HepG2 (cell line): ENCODE results near the gene TBKBP1. TPM values are rescaled to one million over a fixed set of nuclear protein-coding genes. Genes with fewer than 3 reads are reported as not detected.

ENCODE experiments used
- ATAC-seq: fragments of 200-7000 bp; cut with Tn5 transposase; 3 replicates; pipeline ENCODE4 v1.9.1; 2020; ENCODE audit warnings: mild to moderate bottlenecking, moderate library complexity
- BruUV-seq: library from RNA; stranded (reverse); fragments of 400-500 nt; replicated peaks from 2 replicates; lab custom pipeline; 2021; lab: Mats Ljungman, UMichigan
- CTCF ChIA-PET: fragments of 300-600 bp; formaldehyde crosslinking; extraction: SDS; loops from one replicate; lab custom pipeline; 2021; ENCODE audit warnings: low total read pairs, inconsistent platforms, low intra/inter-chr PET ratio; lab: Yijun Ruan, JAX
- POLR2A ChIA-PET: fragments of 350-600 bp; sonication (Branson Sonifier 250); formaldehyde crosslinking; loops from one replicate; lab custom pipeline; 2020; ENCODE audit warnings: antibody characterized with exemption, inconsistent platforms; lab: Yijun Ruan, JAX
- DNase-seq: peaks from one replicate; pipeline ENCODE4 v3.0.0-alpha.2; 2015; ENCODE audit warnings: low spot score
- FAIRE-seq: peaks from 3 replicates; lab custom pipeline; 2011; peaks lifted over from hg19 to GRCh38; lab: Jason Lieb, UNC
- H2AFZ ChIP-seq: one replicate; pipeline ENCODE4 v1.6.1; 2011; ENCODE audit warnings: low read length, inconsistent platforms
- H3K27ac ChIP-seq: fragments of 300-600 bp; 3 replicates; pipeline ENCODE4 v1.8.0; 2011; ENCODE audit warnings: mixed run types, mild to moderate bottlenecking, mixed read lengths, low read length, inconsistent platforms; ENCODE audit not compliant: insufficient read depth; ENCODE audit errors: extremely low read length
- H3K27me3 ChIP-seq, 2 experiments: fragments of 200-600 bp in 1 of 2; 2 replicates in 1 of 2; 3 replicates in 1 of 2; pipeline versions ENCODE4 v1.6.0 to v1.8.0; 2011; ENCODE audit warnings: low read length in 2 of 2, mild to moderate bottlenecking in 2 of 2, moderate library complexity in 2 of 2, inconsistent platforms in 1 of 2; ENCODE audit not compliant: insufficient read depth in 2 of 2, control insufficient read depth in 1 of 2
- H3K36me3 ChIP-seq, 2 experiments: fragments of 200-600 bp in 1 of 2; replicated peaks in 1 of 2; 2 replicates in 1 of 2; 3 replicates in 1 of 2; pipeline versions ENCODE4 v1.5.1 to v1.8.0; 2011; ENCODE audit warnings: low read length in 2 of 2, inconsistent platforms in 1 of 2; ENCODE audit not compliant: insufficient read depth in 2 of 2, control insufficient read depth in 1 of 2
- H3K4me1 ChIP-seq: 2 replicates; pipeline ENCODE4 v1.5.1; 2012; ENCODE audit warnings: low read length, inconsistent platforms; ENCODE audit not compliant: insufficient read depth
- H3K4me2 ChIP-seq: 2 replicates; pipeline ENCODE4 v1.6.0; 2011; ENCODE audit warnings: low read depth, low read length, inconsistent platforms
- H3K4me3 ChIP-seq, 3 experiments: fragments of 200-600 bp in 1 of 3; sonication (generic), shearing (Covaris generic) in 1 of 3; replicated peaks in 1 of 3; 2 replicates each; pipeline ENCODE4 v1.5.1; 2011 to 2016; ENCODE audit warnings: low read length in 3 of 3, inconsistent platforms in 2 of 3, low read depth in 2 of 3, mild to moderate bottlenecking in 2 of 3, control low read depth in 1 of 3, mixed read lengths in 1 of 3; ENCODE audit not compliant: insufficient read depth in 1 of 3
- H3K79me2 ChIP-seq: one replicate; pipeline ENCODE4 v1.6.1; 2011; ENCODE audit warnings: low read length, inconsistent platforms; ENCODE audit not compliant: insufficient read depth
- H3K9ac ChIP-seq: 2 replicates; pipeline ENCODE4 v1.6.0; 2011; ENCODE audit warnings: mild to moderate bottlenecking, low read depth, low read length, inconsistent platforms; ENCODE audit not compliant: insufficient read depth
- H3K9me3 ChIP-seq: 2 replicates; pipeline ENCODE4 v1.5.1; 2012; ENCODE audit warnings: mild to moderate bottlenecking, low read length
- H4K20me1 ChIP-seq: 2 replicates; pipeline ENCODE4 v1.6.0; 2011; ENCODE audit warnings: inconsistent platforms, mild to moderate bottlenecking, low read length, moderate library complexity; ENCODE audit not compliant: insufficient read depth
- CCAR2 ChIP-seq: fragments of 200-400 bp; formaldehyde crosslinking; optimal IDR thresholded peaks from 2 replicates; pipeline ENCODE3; 2018; ENCODE audit warnings: low read depth, mild to moderate bottlenecking, low read length, moderate library complexity
- CCDC6 ChIP-seq: sonication (generic); formaldehyde crosslinking; IDR thresholded peaks from 2 replicates; pipeline ENCODE4 v1.8.1; 2022; ENCODE audit warnings: mild to moderate bottlenecking, missing genetic modification reagents, moderate library complexity
- MAZ ChIP-seq, 2 experiments: sonication (generic) in 1 of 2; formaldehyde crosslinking in 1 of 2; IDR thresholded peaks; 2 replicates each; pipeline versions ENCODE4 v1.5.0 to v1.6.1; 2012 to 2020; ENCODE audit warnings: low read depth in 2 of 2, mild to moderate bottlenecking in 2 of 2, borderline replicate concordance in 1 of 2, improper control_type of control experiment in 1 of 2, low read length in 1 of 2, missing genetic modification reagents in 1 of 2, moderate library complexity in 1 of 2
- ZNF143 ChIP-seq: sonication (generic); formaldehyde crosslinking; IDR thresholded peaks from 2 replicates; pipeline ENCODE4 v1.4.0; 2020; ENCODE audit warnings: missing genetic modification reagents
- ZNF224 ChIP-seq: sonication (generic); formaldehyde crosslinking; IDR thresholded peaks from 2 replicates; pipeline ENCODE4 v1.5.0; 2020; ENCODE audit warnings: mild to moderate bottlenecking, missing genetic modification reagents
- ZNF547 ChIP-seq: sonication (generic); formaldehyde crosslinking; IDR thresholded peaks from 2 replicates; pipeline ENCODE4 v1.5.1; 2020; ENCODE audit warnings: mild to moderate bottlenecking, missing genetic modification reagents
- ZNF781 ChIP-seq: sonication (generic); formaldehyde crosslinking; IDR thresholded peaks from 2 replicates; pipeline ENCODE4 v1.5.1; 2020; ENCODE audit warnings: borderline replicate concordance, mild to moderate bottlenecking, missing genetic modification reagents; ENCODE audit errors: not compliant biosample characterization
- WGBS: methylation state at CpG from one replicate; pipeline ENCODE4 v1.1.6; 2017; ENCODE audit warnings: low lambda C conversion rate; 5-methylcytosine and 5-hydroxymethylcytosine counted together
- in situ Hi-C: cut with HindIII; loops from 2 replicates; pipeline ENCODE4 v1.10.0; 2017; ENCODE audit warnings: low pct_unique_long_range_greater_than_20kb; ENCODE audit not compliant: extremely low pct_ligation_motif_present
- intact Hi-C: fragments of 100-400 bp; cut with micrococcal nuclease; formaldehyde crosslinking; loops from one replicate; pipeline ENCODE4 v1.10.0; 2022; ENCODE audit not compliant: unreplicated experiment
- polyA plus RNA-seq, 8 experiments: library from polyadenylated mRNA; depleted of rRNA in 3 of 8; stranded (reverse) in 7 of 8; unstranded in 1 of 8; fragments of >200 nt; fragmentation: Illumina TruSeq in 4 of 8; extraction: Trizol in 4 of 8; gene quantifications; 2 replicates each; pipeline versions ENCODE4 v1.2.1 to v1.2.3, GENCODE V29; 2011 to 2016; ENCODE audit warnings: low read depth in 4 of 8, missing spikeins in 1 of 8, mixed read lengths in 1 of 8; ENCODE audit not compliant: insufficient read depth in 1 of 8
- total RNA-seq, 5 experiments: library from RNA; depleted of rRNA; stranded (reverse); fragments of >200 nt; fragmentation: Illumina TruSeq; extraction: Trizol; gene quantifications; 2 replicates each; pipeline ENCODE4 v1.2.3, GENCODE V29; 2016; ENCODE audit warnings: low read depth in 1 of 5
- TF ChIP-seq, protein P1 (sequence below): sonication (generic); formaldehyde crosslinking; IDR thresholded peaks from 2 replicates; pipeline ENCODE4 v1.5.1; 2020; ENCODE audit warnings: mild to moderate bottlenecking, missing genetic modification reagents, moderate library complexity

TBKBP1 gene
- total and polyA plus RNA-seq, 2 of the 13 experiments (the other 11 are each of a cell fraction or from before 2014, with no cell fraction given), result 2.6 to 7.0 TPM

DNA sequence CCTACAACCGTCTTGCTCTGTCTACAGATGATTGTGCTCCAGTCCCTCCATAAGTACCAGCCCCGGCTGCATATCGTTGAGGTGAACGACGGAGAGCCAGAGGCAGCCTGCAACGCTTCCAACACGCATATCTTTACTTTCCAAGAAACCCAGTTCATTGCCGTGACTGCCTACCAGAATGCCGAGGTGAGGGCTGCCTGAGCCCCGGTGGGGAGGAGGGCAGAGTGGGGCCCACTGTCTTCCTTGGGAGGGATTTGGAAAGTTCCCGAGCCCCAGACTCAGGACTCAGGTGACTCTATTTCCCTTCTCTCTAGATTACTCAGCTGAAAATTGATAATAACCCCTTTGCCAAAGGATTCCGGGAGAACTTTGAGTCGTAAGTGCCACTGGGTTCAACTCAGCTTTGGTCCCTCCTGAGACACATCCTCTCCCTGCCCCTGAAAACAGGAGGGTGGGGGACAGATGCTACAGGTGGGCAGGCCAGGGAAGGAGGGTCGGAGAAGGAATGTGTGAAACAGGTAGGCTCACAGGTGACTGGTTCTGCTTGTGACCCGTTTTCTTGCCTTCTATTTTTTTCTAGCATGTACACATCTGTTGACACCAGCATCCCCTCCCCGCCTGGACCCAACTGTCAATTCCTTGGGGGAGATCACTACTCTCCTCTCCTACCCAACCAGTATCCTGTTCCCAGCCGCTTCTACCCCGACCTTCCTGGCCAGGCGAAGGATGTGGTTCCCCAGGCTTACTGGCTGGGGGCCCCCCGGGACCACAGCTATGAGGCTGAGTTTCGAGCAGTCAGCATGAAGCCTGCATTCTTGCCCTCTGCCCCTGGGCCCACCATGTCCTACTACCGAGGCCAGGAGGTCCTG lies 50.4 kb downstream of the TBKBP1 start:
- ChIA-PET POLR2A (no interaction called here), CTCF (interaction anchor here (1.0 kb wide), 1 partner anchor 46 kb away, joined by 3 read pairs; no protein-coding TSS in a partner anchor)
- no peaks in the 10 kb centered on the region for H3K36me3 ChIP-seq
- no TSS peak for BruUV-seq
- no peak for ATAC-seq
- no peak overlapping the region for H3K27ac ChIP-seq
- no peak for FAIRE-seq
- no peaks in the 10 kb centered on the region; the same call in 1 of the 2 replicates for H4K20me1 ChIP-seq
- no peak overlapping the region for H3K9ac ChIP-seq
- no peak overlapping the region for H2AFZ ChIP-seq
- H3K4me1 ChIP-seq, result peaks cover 12% of the 10 kb centered on the region; the same call in 1 of the 2 replicates
- no peak for TF ChIP-seq ZNF781 (CRISPR knock-in tag)
- TF ChIP-seq, protein P1, sequence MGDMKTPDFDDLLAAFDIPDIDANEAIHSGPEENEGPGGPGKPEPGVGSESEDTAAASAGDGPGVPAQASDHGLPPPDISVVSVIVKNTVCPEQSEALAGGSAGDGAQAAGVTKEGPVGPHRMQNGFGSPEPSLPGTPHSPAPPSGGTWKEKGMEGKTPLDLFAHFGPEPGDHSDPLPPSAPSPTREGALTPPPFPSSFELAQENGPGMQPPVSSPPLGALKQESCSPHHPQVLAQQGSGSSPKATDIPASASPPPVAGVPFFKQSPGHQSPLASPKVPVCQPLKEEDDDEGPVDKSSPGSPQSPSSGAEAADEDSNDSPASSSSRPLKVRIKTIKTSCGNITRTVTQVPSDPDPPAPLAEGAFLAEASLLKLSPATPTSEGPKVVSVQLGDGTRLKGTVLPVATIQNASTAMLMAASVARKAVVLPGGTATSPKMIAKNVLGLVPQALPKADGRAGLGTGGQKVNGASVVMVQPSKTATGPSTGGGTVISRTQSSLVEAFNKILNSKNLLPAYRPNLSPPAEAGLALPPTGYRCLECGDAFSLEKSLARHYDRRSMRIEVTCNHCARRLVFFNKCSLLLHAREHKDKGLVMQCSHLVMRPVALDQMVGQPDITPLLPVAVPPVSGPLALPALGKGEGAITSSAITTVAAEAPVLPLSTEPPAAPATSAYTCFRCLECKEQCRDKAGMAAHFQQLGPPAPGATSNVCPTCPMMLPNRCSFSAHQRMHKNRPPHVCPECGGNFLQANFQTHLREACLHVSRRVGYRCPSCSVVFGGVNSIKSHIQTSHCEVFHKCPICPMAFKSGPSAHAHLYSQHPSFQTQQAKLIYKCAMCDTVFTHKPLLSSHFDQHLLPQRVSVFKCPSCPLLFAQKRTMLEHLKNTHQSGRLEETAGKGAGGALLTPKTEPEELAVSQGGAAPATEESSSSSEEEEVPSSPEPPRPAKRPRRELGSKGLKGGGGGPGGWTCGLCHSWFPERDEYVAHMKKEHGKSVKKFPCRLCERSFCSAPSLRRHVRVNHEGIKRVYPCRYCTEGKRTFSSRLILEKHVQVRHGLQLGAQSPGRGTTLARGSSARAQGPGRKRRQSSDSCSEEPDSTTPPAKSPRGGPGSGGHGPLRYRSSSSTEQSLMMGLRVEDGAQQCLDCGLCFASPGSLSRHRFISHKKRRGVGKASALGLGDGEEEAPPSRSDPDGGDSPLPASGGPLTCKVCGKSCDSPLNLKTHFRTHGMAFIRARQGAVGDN (CRISPR knock-in tag), result no peak
- TF ChIP-seq ZNF224, result no peak
- no peak for TF ChIP-seq MAZ (IDR thresholded peaks at IDR 0.05; ENCODE audit: borderline replicate concordance, low read depth, low read length)
- TF ChIP-seq MAZ (CRISPR knock-in tag; IDR thresholded peaks at IDR 0.05; ENCODE audit: low read depth), result no peak
- no peak for TF ChIP-seq ZNF547 (CRISPR knock-in tag)
- no peak for TF ChIP-seq CCAR2
- no peak for TF ChIP-seq CCDC6 (CRISPR knock-in tag)
- no peak for TF ChIP-seq ZNF143
- 14% methylated on average over 20 of the region's 22 CpGs for WGBS
- no peak overlapping the region for H3K4me3 ChIP-seq
- H3K27me3 ChIP-seq, result peaks cover 2 to 68% of the 10 kb centered on the region in 2 experiments; a peak in 4 of 5 replicates
- intact Hi-C loops, result no loop called here
- H3K9me3 ChIP-seq, result no peaks in the 10 kb centered on the region
- in situ Hi-C loops, result no loop called here
- no peaks in the 10 kb centered on the region for H3K79me2 ChIP-seq
- H3K4me2 ChIP-seq, result no peak overlapping the region
- no peak for DNase-seq
